MCF 10A (cell line): ENCODE results near the gene PTPRU. TPM values are rescaled to one million over a fixed set of nuclear protein-coding genes. Genes with fewer than 3 reads are reported as not detected.
A peak's percentile ranks its signal among the peaks of the same experiment; 100 is the strongest.

Experiments used
- BruUV-seq: library from RNA; stranded (reverse); fragments of 400-500 nt; replicated peaks from 2 replicates; lab custom pipeline; 2021; lab: Mats Ljungman, UMichigan
- CTCF ChIA-PET: fragments of 300-600 bp; sonication (Branson Sonifier 250); formaldehyde crosslinking; extraction: SDS; loops from one replicate; lab custom pipeline; 2021; ENCODE audit warnings: antibody characterized with exemption, inconsistent platforms; lab: Yijun Ruan, JAX
- POLR2A ChIA-PET: fragments of 300-600, 350-650 bp; sonication (Branson Sonifier 250); formaldehyde crosslinking; extraction: SDS; loops from one replicate; lab custom pipeline; 2020; ENCODE audit warnings: antibody characterized with exemption, inconsistent platforms; lab: Yijun Ruan, JAX
- DNase-seq: peaks from one replicate; pipeline ENCODE4 v3.0.0-alpha.2; 2018; ENCODE audit not compliant: unreplicated experiment
- H3K27ac Mint-ChIP-seq: one replicate; pipeline ENCODE4 v1.8.0; 2022; ENCODE audit warnings: mild to moderate bottlenecking, low read depth, mixed read lengths; ENCODE audit not compliant: unreplicated experiment
- H3K27me3 Mint-ChIP-seq: one replicate; pipeline ENCODE4 v1.8.0; 2022; ENCODE audit warnings: mixed read lengths; ENCODE audit not compliant: insufficient read depth, unreplicated experiment
- H3K36me3 Mint-ChIP-seq: one replicate; pipeline ENCODE4 v1.8.0; 2022; ENCODE audit warnings: mild to moderate bottlenecking, moderate library complexity, mixed read lengths; ENCODE audit not compliant: insufficient read depth, unreplicated experiment
- H3K4me1 Mint-ChIP-seq: one replicate; pipeline ENCODE4 v1.8.0; 2022; ENCODE audit warnings: mixed read lengths; ENCODE audit not compliant: insufficient read depth, unreplicated experiment
- H3K4me3 Mint-ChIP-seq: one replicate; pipeline ENCODE4 v1.8.0; 2022; ENCODE audit warnings: mild to moderate bottlenecking, moderate library complexity, mixed read lengths; ENCODE audit not compliant: unreplicated experiment
- H3K9me3 Mint-ChIP-seq: one replicate; pipeline ENCODE4 v1.8.0; 2022; ENCODE audit warnings: mixed read lengths; ENCODE audit not compliant: unreplicated experiment
- CTCF ChIP-seq: fragments of 200-600 bp; IDR thresholded peaks from one replicate; pipeline ENCODE4 v1.8.0; 2022; ENCODE audit warnings: antibody characterized with exemption, mild to moderate bottlenecking; ENCODE audit not compliant: unreplicated experiment
- intact Hi-C: fragments of 100-400 bp; cut with micrococcal nuclease; formaldehyde crosslinking; loops from 2 replicates; pipeline ENCODE4 v1.14.1; 2022
- total RNA-seq: library from RNA; stranded (reverse); gene quantifications from 2 replicates; pipeline ENCODE4 v1.2.3, GENCODE V29; 2022

The PTPRU gene
- total RNA-seq, 1 experiment from 2014 or later: 24.1 TPM

DNA sequence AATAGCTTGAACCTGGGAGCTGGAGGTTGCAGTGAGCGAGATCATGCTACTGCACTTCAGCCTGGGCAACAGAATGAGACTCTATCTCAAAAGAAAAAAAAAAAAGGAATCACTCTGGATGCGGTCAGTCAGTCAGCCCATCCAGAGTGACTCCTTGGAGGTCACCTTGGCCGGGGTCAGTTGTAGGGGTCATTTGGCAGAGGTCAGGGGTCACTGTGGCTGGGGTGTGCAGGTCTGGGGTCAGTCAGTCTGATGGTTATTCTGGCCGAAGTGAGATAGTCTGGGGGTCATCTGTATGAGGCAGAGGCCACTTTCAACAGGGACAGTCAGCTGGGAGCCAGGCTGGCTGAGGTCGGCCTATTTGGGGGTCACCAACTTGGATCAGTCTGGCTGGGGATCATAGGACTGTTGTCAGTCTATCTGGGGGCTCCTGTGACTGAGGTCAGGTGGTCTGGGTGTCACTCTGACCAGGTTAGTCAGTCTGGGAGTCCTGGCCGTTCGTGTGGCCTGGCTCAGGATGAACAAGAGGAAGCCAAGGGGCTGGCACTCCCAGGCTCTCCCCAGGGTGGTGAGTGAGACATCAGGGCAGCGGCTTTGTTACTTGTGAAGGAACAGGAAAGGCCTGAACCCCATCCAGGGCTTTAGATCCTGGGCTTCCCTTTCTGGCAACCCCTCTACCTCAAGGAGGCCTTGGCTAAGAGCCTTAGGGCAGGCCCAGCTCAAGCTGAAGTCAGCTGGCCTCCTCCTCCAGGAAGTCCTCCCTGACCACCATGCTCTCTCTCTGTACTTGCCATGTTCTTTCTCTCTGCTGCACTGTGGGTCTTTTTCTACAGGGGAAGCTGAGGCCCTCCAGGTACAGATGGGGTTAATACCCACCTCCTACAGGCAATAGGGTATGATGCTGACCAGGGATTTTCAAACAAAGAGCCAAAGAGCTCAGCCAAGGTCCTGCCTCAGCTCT, 15.1 kb downstream of the PTPRU start:
- Mint-ChIP-seq H3K9me3 (no peaks in the 10 kb centered on the region), H3K27ac (peak overlapping the region; percentile 10), H3K4me3 (no peak overlapping the region), H3K36me3 (peaks cover 3% of the 10 kb centered on the region), H3K27me3 (no peaks in the 10 kb centered on the region), H3K4me1 (peaks cover 29% of the 10 kb centered on the region)
- ChIA-PET POLR2A (interaction anchor here (1.2 kb wide), 1 partner anchor 12 kb away, joined by 3 read pairs; no protein-coding TSS in a partner anchor), CTCF (interaction anchor here (0.8 to 1.1 kb wide), 3 partner anchors 15 to 1456 kb away, joined by 3 to 5 read pairs (median 5); partner anchors contain the start of gene PTPRU)
- BruUV-seq: no TSS peak
- TF ChIP-seq CTCF: no peak
- intact Hi-C loops: no loop called here
- no peak for DNase-seq

DNA sequence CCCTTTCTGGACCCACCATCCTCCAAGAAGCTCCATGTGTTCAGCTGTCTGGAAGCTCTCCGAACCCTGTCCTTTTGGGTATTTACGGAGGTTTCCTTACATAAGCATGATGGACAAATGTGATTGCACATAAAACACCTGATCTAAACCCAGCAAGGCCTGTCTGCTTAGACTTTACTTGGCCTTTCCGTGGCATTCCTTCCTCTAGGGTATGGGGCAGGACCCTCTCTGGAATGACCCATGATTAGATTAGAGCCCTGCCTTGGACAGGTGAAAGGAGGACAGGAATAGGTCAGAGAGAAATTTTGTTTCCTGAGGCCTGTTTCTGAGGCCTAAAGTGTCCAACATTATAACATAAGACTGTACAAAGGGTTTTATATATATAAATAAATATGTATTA, 16.9 kb downstream of the PTPRU start:
- Mint-ChIP-seq H3K4me3 (no peak overlapping the region), H3K27me3 (no peaks in the 10 kb centered on the region), H3K27ac (no peak overlapping the region), H3K36me3 (peaks cover 9% of the 10 kb centered on the region), H3K4me1 (peaks cover 32% of the 10 kb centered on the region), H3K9me3 (no peaks in the 10 kb centered on the region)
- POLR2A ChIA-PET: no interaction called here
- DNase-seq: no peak
- CTCF ChIA-PET: no interaction called here
- intact Hi-C loops: no loop called here
- no peak for TF ChIP-seq CTCF
- no TSS peak for BruUV-seq

- intact Hi-C loops: no loop called here
- H3K9me3 Mint-ChIP-seq: no peaks in the 10 kb centered on the region
- ChIA-PET CTCF (no interaction called here), POLR2A (no interaction called here)
- H3K27ac Mint-ChIP-seq: no peak overlapping the region
- no peak overlapping the region for H3K4me3 Mint-ChIP-seq
- no peak for TF ChIP-seq CTCF
- DNase-seq: no peak
- peaks cover 9% of the 10 kb centered on the region for H3K36me3 Mint-ChIP-seq
- BruUV-seq: no TSS peak
- peaks cover 24% of the 10 kb centered on the region for H3K4me1 Mint-ChIP-seq
- no peaks in the 10 kb centered on the region for H3K27me3 Mint-ChIP-seq
Observed at GRCh38 chr1:29254346-29254745, 18.0 kb downstream of the PTPRU start.

- intact Hi-C loops: no loop called here
- DNase-seq: no peak
- H3K9me3 Mint-ChIP-seq: no peaks in the 10 kb centered on the region
- H3K27me3 Mint-ChIP-seq: no peaks in the 10 kb centered on the region
- CTCF ChIA-PET: no interaction called here
- POLR2A ChIA-PET: interaction anchor here (0.7 kb wide), 1 partner anchor 86 kb away, joined by 3 read pairs; no protein-coding TSS in a partner anchor
- peaks cover 16% of the 10 kb centered on the region for H3K36me3 Mint-ChIP-seq
- H3K4me1 Mint-ChIP-seq: peaks cover 16% of the 10 kb centered on the region
- H3K4me3 Mint-ChIP-seq: no peak overlapping the region
- no peak for TF ChIP-seq CTCF
- H3K27ac Mint-ChIP-seq: no peak overlapping the region
- BruUV-seq: no TSS peak
Observed at GRCh38 chr1:29255134-29255666, 18.9 kb downstream of the PTPRU start.
